HepG2 (cell line): ENCODE results near the gene SETD7. TPM values are rescaled to one million over a fixed set of nuclear protein-coding genes. Genes with fewer than 3 reads are reported as not detected.

Source experiments
- ETV6 ChIP-seq: sonication (generic); formaldehyde crosslinking; conservative IDR thresholded peaks from 2 replicates; pipeline ENCODE4 v1.4.0; 2020; ENCODE audit warnings: missing genetic modification reagents
- HDAC2 ChIP-seq: sonication (generic); formaldehyde crosslinking; IDR thresholded peaks from 2 replicates; pipeline ENCODE4 v1.4.0; 2020; ENCODE audit warnings: missing genetic modification reagents
- HMG20B ChIP-seq: conservative IDR thresholded peaks from 2 replicates; pipeline ENCODE4 v1.6.1; 2016; ENCODE audit warnings: missing genetic modification reagents, missing compliant biosample characterization
- HMGXB4 ChIP-seq, 2 experiments: sonication (generic) in 1 of 2; formaldehyde crosslinking in 1 of 2; IDR thresholded peaks; 2 replicates each; pipeline versions ENCODE4 v1.4.0 to v1.6.1; 2018 to 2020; ENCODE audit warnings: missing genetic modification reagents in 2 of 2, borderline replicate concordance in 1 of 2, low read depth in 1 of 2, mild to moderate bottlenecking in 1 of 2, missing biosample characterization in 1 of 2
- JUN ChIP-seq: sonication (generic); formaldehyde crosslinking; IDR thresholded peaks from 2 replicates; pipeline ENCODE4 v1.4.0; 2020; ENCODE audit warnings: mild to moderate bottlenecking, missing genetic modification reagents
- KLF9 ChIP-seq: IDR thresholded peaks from 2 replicates; pipeline ENCODE4 v1.6.1; 2016; ENCODE audit warnings: low read depth
- NCOA1 ChIP-seq: sonication (generic); formaldehyde crosslinking; IDR thresholded peaks from 2 replicates; pipeline ENCODE4 v1.9.0; 2021; ENCODE audit warnings: missing genetic modification reagents
- SMARCC2 ChIP-seq: fragments of 450-650 bp; IDR thresholded peaks from 2 replicates; pipeline ENCODE4 v1.6.1; 2017; ENCODE audit warnings: antibody characterized with exemption, mild to moderate bottlenecking
- TMF1 ChIP-seq: sonication (generic); formaldehyde crosslinking; IDR thresholded peaks from 2 replicates; pipeline ENCODE4 v1.8.1; 2022; ENCODE audit warnings: low read depth, missing genetic modification reagents
- U2AF1 ChIP-seq: fragments of 200-400 bp; formaldehyde crosslinking; optimal IDR thresholded peaks from 2 replicates; pipeline ENCODE3; 2017; ENCODE audit warnings: mild to moderate bottlenecking, low read depth, low read length
- ZBTB42 ChIP-seq: sonication (generic); formaldehyde crosslinking; IDR thresholded peaks from 2 replicates; pipeline ENCODE4 v1.5.0; 2020; ENCODE audit warnings: mild to moderate bottlenecking, missing genetic modification reagents
- ZNF777 ChIP-seq: sonication (generic); formaldehyde crosslinking; IDR thresholded peaks from 2 replicates; pipeline ENCODE4 v1.4.0; 2020; ENCODE audit warnings: missing genetic modification reagents
- polyA plus RNA-seq, 8 experiments: library from polyadenylated mRNA; depleted of rRNA in 3 of 8; stranded (reverse) in 7 of 8; unstranded in 1 of 8; fragments of >200 nt; fragmentation: Illumina TruSeq in 4 of 8; extraction: Trizol in 4 of 8; gene quantifications; 2 replicates each; pipeline versions ENCODE4 v1.2.1 to v1.2.3, GENCODE V29; 2011 to 2016; ENCODE audit warnings: low read depth in 4 of 8, missing spikeins in 1 of 8, mixed read lengths in 1 of 8; ENCODE audit not compliant: insufficient read depth in 1 of 8
- total RNA-seq, 5 experiments: library from RNA; depleted of rRNA; stranded (reverse); fragments of >200 nt; fragmentation: Illumina TruSeq; extraction: Trizol; gene quantifications; 2 replicates each; pipeline ENCODE4 v1.2.3, GENCODE V29; 2016; ENCODE audit warnings: low read depth in 1 of 5
- TF ChIP-seq, protein P1 (sequence below): sonication (generic); formaldehyde crosslinking; IDR thresholded peaks from 2 replicates; pipeline ENCODE4 v1.8.0; 2022; ENCODE audit warnings: missing genetic modification reagents, mild to moderate bottlenecking, moderate library complexity, borderline replicate concordance

The SETD7 gene
- total and polyA plus RNA-seq, 2 of the 13 experiments (the other 11 are each of a cell fraction or from before 2014, with no cell fraction given) = 0.08 to 0.22 TPM

- TF ChIP-seq U2AF1 (peak; percentile 82), ETV6 (CRISPR knock-in tag) (no peak), HDAC2 (no peak), ZNF777 (CRISPR knock-in tag) (no peak), ZBTB42 (CRISPR knock-in tag) (no peak), NCOA1 (CRISPR knock-in tag) (no peak), KLF9 (no peak), SMARCC2 (no peak), HMGXB4 (CRISPR knock-in tag; IDR thresholded peaks at IDR 0.05; ENCODE audit: borderline replicate concordance in 1 of 2, low read depth in 1 of 2) (no peak), HMG20B (CRISPR knock-in tag) (no peak), TMF1 (CRISPR knock-in tag) (no peak), JUN (no peak)
- TF ChIP-seq, protein P1, sequence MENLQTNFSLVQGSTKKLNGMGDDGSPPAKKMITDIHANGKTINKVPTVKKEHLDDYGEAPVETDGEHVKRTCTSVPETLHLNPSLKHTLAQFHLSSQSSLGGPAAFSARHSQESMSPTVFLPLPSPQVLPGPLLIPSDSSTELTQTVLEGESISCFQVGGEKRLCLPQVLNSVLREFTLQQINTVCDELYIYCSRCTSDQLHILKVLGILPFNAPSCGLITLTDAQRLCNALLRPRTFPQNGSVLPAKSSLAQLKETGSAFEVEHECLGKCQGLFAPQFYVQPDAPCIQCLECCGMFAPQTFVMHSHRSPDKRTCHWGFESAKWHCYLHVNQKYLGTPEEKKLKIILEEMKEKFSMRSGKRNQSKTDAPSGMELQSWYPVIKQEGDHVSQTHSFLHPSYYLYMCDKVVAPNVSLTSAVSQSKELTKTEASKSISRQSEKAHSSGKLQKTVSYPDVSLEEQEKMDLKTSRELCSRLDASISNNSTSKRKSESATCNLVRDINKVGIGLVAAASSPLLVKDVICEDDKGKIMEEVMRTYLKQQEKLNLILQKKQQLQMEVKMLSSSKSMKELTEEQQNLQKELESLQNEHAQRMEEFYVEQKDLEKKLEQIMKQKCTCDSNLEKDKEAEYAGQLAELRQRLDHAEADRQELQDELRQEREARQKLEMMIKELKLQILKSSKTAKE = no peak
Measured at GRCh38 chr4:139453041-139453370, 103.0 kb downstream of the SETD7 start (continued).
